ENCODE measurements around the gene PTEN. TPM values are rescaled to one million over a fixed set of nuclear protein-coding genes. Genes with fewer than 3 reads are reported as not detected.

Gene PTEN
- total and polyA plus RNA-seq, 9 of the 15 experiments (the other 6 are each of a cell fraction or from before 2014, with no cell fraction given) = 8.4 to 56.9 (median 22.2) TPM

- TF ChIP-seq MAZ (CRISPR knock-in tag; conservative IDR thresholded peaks at IDR 0.05 in 1 of 2, IDR thresholded peaks at IDR 0.05 in 1 of 2) (no peak), TEAD4 (IDR thresholded peaks at IDR 0.05; ENCODE audit: low read length) (no peak), TEAD4 (CRISPR knock-in tag; IDR thresholded peaks at IDR 0.05; ENCODE audit: borderline replicate concordance) (no peak)
Measured at GRCh38 chr10:87838650-87839049, 24.8 kb upstream of the PTEN start (continued).

GRCh38 chr10:87841186-87841585, 22.2 kb upstream of the PTEN start:
- no TSS peak for BruUV-seq (replicated peaks)
- Histone ChIP-seq H3K4me2 (ENCODE audit: insufficient read depth, low read length) (no peak overlapping the region), H3K4me1 (replicated peaks in 1 of 2; ENCODE audit: control insufficient read depth in 2 of 2, insufficient read depth in 2 of 2, low read length in 2 of 2) (no peaks in the 10 kb centered on the region), H3K9ac (ENCODE audit: insufficient read depth in 1 of 2, low read depth in 2 of 2, low read length in 2 of 2) (no peak overlapping the region), H3K27me3 (ENCODE audit: control insufficient read depth in 2 of 2, insufficient read depth in 2 of 2, low read length in 2 of 2) (no peaks in the 10 kb centered on the region), H3K79me2 (ENCODE audit: control insufficient read depth, insufficient read depth, low read length) (no peaks in the 10 kb centered on the region), H3K9me3 (replicated peaks; ENCODE audit: control insufficient read depth, insufficient read depth, low read depth, low read length) (no peaks in the 10 kb centered on the region), H2AFZ (ENCODE audit: low read depth, low read length) (no peak overlapping the region), H4K20me1 (replicated peaks; ENCODE audit: control insufficient read depth, insufficient read depth, low read length) (no peaks in the 10 kb centered on the region), H3K36me3 (ENCODE audit: control insufficient read depth, insufficient read depth, low read length) (no peaks in the 10 kb centered on the region), H3K27ac (ENCODE audit: extremely low read depth, low read depth, low read length) (no peak overlapping the region), H3K4me3 (no peak overlapping the region), H3K9me1 (ENCODE audit: control insufficient read depth, insufficient read depth, low read length) (no peaks in the 10 kb centered on the region)
- DNase-seq (ENCODE audit: extremely low read depth in 1 of 4, low spot score in 3 of 4) (no peak), FAIRE-seq (no peak), ATAC-seq (no peak)
- intact Hi-C loops (cut with micrococcal nuclease) (no loop called here), in situ Hi-C loops (cut with MboI) (no loop called here)
- TF ChIP-seq ATF7 (IDR thresholded peaks at IDR 0.05) (no peak), ZNF133 (CRISPR knock-in tag; IDR thresholded peaks at IDR 0.05) (no peak), HLTF (IDR thresholded peaks at IDR 0.05) (no peak), PTTG1 (tag; IDR thresholded peaks at IDR 0.05; ENCODE audit: low read depth) (no peak)
- WGBS (ENCODE audit: insufficient coverage, low coverage, missing lambda C conversion rate) = 63% methylated on average over 3 of the region's 3 CpGs
- ChIA-PET CTCF (ENCODE audit: low intra/inter-chr PET ratio) (no interaction called here), POLR2A (interaction anchor here (0.6 kb wide), 1 partner anchor 207 kb away, joined by 6 read pairs; no protein-coding TSS in a partner anchor)

Measured in K562 (cell line).